Spleen (tissue), 7 donors: ENCODE data around the gene ZNF530.

ENCODE experiments used
- POLR2A ChIP-seq, 3 donors: fragments of 450-650 bp; IDR thresholded peaks; one replicate each; pipeline ENCODE4 v1.5.1; 2017; ENCODE audit warnings: antibody characterized with exemption in 3 of 3, mild to moderate bottlenecking in 1 of 3
- TF ChIP-seq, protein P1 (sequence below), 11 experiments: fragments of 200-600 bp in 7 of 11; fragments of 450-650 bp in 4 of 11; sonication (generic) in 4 of 11; IDR thresholded peaks in 8 of 11; conservative IDR thresholded peaks in 3 of 11; 1 replicate in 7 of 11; 2 replicates in 4 of 11; pipeline versions ENCODE4 v1.4.0 to v1.8.0; 2016 to 2021; ENCODE audit warnings: antibody characterized with exemption in 11 of 11, inconsistent platforms in 4 of 11, mild to moderate bottlenecking in 1 of 11
- donor health status: DM: no; HTN: no; CAD: no; lungs with moderate emphysema.
- donor health status: DM: no; HTN: no; CAD: no.
- donor health status: DM: no; HTN: no; CAD: no.

DNA sequence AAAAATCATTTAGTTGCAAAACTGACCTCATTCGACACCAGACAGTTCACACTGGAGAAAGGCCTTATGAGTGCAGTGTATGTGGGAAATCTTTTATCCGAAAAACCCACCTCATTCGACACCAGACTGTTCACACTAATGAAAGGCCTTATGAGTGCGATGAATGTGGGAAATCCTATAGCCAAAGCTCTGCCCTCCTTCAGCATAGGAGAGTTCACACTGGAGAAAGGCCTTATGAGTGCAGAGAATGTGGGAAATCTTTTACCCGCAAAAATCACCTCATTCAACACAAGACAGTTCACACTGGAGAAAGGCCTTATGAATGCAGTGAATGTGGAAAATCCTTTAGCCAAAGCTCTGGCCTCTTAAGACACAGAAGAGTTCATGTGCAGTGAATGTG lies 7.2 kb downstream of the ZNF530 start:
- TF ChIP-seq, protein P1, sequence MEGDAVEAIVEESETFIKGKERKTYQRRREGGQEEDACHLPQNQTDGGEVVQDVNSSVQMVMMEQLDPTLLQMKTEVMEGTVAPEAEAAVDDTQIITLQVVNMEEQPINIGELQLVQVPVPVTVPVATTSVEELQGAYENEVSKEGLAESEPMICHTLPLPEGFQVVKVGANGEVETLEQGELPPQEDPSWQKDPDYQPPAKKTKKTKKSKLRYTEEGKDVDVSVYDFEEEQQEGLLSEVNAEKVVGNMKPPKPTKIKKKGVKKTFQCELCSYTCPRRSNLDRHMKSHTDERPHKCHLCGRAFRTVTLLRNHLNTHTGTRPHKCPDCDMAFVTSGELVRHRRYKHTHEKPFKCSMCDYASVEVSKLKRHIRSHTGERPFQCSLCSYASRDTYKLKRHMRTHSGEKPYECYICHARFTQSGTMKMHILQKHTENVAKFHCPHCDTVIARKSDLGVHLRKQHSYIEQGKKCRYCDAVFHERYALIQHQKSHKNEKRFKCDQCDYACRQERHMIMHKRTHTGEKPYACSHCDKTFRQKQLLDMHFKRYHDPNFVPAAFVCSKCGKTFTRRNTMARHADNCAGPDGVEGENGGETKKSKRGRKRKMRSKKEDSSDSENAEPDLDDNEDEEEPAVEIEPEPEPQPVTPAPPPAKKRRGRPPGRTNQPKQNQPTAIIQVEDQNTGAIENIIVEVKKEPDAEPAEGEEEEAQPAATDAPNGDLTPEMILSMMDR (IDR thresholded peaks at IDR 0.05 in 8 of 11, conservative IDR thresholded peaks at IDR 0.05 in 3 of 11): no peak
- no peak for TF ChIP-seq POLR2A (IDR thresholded peaks at IDR 0.05)
